Osteocyte (in vitro differentiated cells): Measurements from ENCODE around the gene STARD13. TPM values are rescaled to one million over a fixed set of nuclear protein-coding genes. Genes with fewer than 3 reads are reported as not detected.
A peak's percentile ranks its signal among the peaks of the same experiment; 100 is the strongest.

Experiments used
- DNase-seq: peaks from one replicate; pipeline ENCODE4 v3.0.0; 2021; ENCODE audit warnings: mixed read lengths; ENCODE audit not compliant: unreplicated experiment; ENCODE audit errors: extremely low spot score
- H3K27ac Mint-ChIP-seq: one replicate; pipeline ENCODE4 v1.8.0; 2021; ENCODE audit warnings: mild to moderate bottlenecking, mixed read lengths; ENCODE audit not compliant: unreplicated experiment
- H3K27me3 Mint-ChIP-seq: one replicate; pipeline ENCODE4 v1.8.0; 2021; ENCODE audit warnings: mixed read lengths; ENCODE audit not compliant: unreplicated experiment
- H3K36me3 Mint-ChIP-seq: one replicate; pipeline ENCODE4 v1.8.0; 2021; ENCODE audit warnings: mixed read lengths; ENCODE audit not compliant: unreplicated experiment
- H3K4me1 Mint-ChIP-seq: one replicate; pipeline ENCODE4 v1.8.0; 2021; ENCODE audit warnings: mixed read lengths; ENCODE audit not compliant: unreplicated experiment
- H3K4me3 Mint-ChIP-seq: one replicate; pipeline ENCODE4 v1.8.0; 2021; ENCODE audit warnings: mild to moderate bottlenecking, moderate library complexity, mixed read lengths; ENCODE audit not compliant: unreplicated experiment
- H3K9me3 Mint-ChIP-seq: one replicate; pipeline ENCODE4 v1.8.0; 2021; ENCODE audit warnings: mixed read lengths; ENCODE audit not compliant: unreplicated experiment
- total RNA-seq: library from RNA; stranded (reverse); gene quantifications from 2 replicates; pipeline ENCODE4 v1.2.1, GENCODE V29; 2021
- TF ChIP-seq, protein P1 (sequence below): fragments of 200-600 bp; sonication (generic); IDR thresholded peaks from 2 replicates; pipeline ENCODE4 v1.5.0; 2021; ENCODE audit warnings: antibody characterized with exemption, mild to moderate bottlenecking, moderate library complexity

The STARD13 gene
- total RNA-seq, 1 donor from 2014 or later = 72.0 TPM

DNA sequence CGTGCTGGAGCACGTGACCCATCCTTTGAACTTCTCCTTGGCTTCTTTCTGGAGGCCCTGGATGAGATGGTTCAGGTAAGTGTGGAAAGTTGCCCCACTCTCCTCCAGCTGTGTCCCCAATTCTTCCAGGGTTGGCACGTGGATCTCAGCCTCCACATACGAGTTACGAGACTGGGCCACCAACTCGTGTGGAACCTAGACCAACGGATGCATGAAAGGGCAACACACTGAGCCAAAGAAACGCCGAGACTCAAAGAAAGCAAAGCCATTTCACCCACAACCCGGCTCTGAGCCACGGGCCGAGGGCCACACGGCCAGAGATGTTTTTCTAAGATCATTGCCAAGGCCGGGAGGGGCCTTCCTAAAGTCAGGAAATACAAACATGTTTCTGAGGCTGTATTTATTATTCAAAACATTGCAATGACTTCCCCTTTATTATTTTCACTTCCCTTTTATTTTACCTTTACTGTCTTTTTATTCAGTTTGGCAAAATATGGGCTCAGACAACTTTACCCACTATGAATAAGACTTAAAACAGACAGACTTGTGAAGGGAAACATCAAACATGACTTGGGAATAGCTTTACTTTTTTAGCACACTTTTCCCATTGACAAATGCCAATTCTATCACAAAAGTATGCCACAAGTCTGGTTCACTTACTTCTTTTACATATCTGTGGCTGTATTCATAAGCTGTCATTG, 174.7 kb downstream of the STARD13 start:
- TF ChIP-seq, protein P1, sequence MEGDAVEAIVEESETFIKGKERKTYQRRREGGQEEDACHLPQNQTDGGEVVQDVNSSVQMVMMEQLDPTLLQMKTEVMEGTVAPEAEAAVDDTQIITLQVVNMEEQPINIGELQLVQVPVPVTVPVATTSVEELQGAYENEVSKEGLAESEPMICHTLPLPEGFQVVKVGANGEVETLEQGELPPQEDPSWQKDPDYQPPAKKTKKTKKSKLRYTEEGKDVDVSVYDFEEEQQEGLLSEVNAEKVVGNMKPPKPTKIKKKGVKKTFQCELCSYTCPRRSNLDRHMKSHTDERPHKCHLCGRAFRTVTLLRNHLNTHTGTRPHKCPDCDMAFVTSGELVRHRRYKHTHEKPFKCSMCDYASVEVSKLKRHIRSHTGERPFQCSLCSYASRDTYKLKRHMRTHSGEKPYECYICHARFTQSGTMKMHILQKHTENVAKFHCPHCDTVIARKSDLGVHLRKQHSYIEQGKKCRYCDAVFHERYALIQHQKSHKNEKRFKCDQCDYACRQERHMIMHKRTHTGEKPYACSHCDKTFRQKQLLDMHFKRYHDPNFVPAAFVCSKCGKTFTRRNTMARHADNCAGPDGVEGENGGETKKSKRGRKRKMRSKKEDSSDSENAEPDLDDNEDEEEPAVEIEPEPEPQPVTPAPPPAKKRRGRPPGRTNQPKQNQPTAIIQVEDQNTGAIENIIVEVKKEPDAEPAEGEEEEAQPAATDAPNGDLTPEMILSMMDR = no peak
- H3K36me3 Mint-ChIP-seq = peaks cover 75% of the 10 kb centered on the region
- peak overlapping the region; percentile 83 for H3K27ac Mint-ChIP-seq

DNA sequence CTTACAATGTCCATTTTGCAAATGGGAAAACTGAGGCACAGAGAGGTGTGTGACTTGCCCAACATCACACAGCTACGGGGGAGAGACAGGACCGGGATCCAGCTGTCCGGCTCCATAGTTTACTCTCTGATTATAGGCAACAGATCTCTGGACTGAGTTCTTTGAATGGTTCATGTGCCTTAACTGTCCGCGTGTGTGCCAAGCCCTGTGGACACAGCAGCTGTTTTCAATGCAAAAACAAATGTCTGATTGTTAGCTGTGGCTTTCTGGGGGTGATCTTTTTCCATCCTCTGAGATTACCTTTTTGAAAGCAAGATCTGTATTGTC, 175.2 kb downstream of the STARD13 start:
- no peak overlapping the region for H3K4me3 Mint-ChIP-seq
- no peaks in the 10 kb centered on the region for H3K9me3 Mint-ChIP-seq
- peaks cover 43% of the 10 kb centered on the region for H3K4me1 Mint-ChIP-seq
- no peaks in the 10 kb centered on the region for H3K27me3 Mint-ChIP-seq
- H3K27ac Mint-ChIP-seq = peak overlapping the region; percentile 83
- no peak for DNase-seq
- TF ChIP-seq, protein P1 = no peak
- H3K36me3 Mint-ChIP-seq = peaks cover 75% of the 10 kb centered on the region

More for the DNA sequence above, 174.7 kb downstream of the STARD13 start:
- DNase-seq = no peak
- H3K4me3 Mint-ChIP-seq = no peak overlapping the region
- H3K4me1 Mint-ChIP-seq = peaks cover 47% of the 10 kb centered on the region
- H3K27me3 Mint-ChIP-seq = no peaks in the 10 kb centered on the region
- no peaks in the 10 kb centered on the region for H3K9me3 Mint-ChIP-seq

DNA sequence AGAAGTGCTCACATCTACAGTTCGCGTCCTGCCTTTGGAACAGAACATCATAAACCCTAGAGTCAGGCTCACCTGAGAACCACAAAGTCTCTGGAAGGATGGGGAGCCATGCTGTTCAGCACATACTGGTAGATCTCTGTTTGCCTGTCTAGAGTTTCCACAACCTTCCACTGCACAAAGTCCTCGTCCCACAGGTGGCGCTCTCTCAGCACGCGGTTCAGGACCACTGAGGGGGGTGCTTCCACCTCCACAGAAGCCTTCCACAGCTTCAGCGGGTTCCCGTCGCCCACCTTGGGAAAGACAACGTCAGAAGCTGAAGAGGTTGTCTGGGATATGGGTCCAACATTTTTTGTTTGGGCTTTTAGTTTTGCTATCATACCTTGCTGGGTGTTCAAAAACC, 175.8 kb downstream of the STARD13 start:
- Mint-ChIP-seq H3K4me1 (peaks cover 43% of the 10 kb centered on the region), H3K4me3 (no peak overlapping the region), H3K27ac (peak overlapping the region; percentile 47), H3K9me3 (no peaks in the 10 kb centered on the region), H3K27me3 (no peaks in the 10 kb centered on the region), H3K36me3 (peaks cover 74% of the 10 kb centered on the region)
- TF ChIP-seq, protein P1 = peak; percentile 30
- DNase-seq = no peak

DNA sequence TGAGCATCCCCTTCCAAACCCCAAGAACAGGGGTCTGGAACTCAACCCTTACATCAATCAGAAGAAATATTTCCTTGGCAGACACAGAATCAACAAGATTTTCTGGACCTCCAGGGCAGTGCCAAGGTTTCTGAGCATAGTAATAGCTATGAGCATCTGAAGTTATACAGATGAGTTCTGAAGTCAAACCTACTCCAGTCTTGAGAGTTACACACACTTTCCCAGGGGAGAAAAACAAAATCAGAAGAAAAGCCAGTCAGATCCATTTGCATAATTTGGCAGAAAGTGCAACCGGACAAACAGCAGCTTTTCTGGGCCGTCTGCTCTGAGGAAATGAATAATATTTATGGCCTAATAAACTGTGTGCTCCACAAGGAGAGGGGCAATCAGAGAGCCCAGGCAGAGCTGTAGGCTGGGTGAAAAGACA, 176.3 kb downstream of the STARD13 start:
- Mint-ChIP-seq H3K27ac (peak overlapping the region; percentile 47), H3K36me3 (peaks cover 73% of the 10 kb centered on the region), H3K4me3 (no peak overlapping the region), H3K9me3 (no peaks in the 10 kb centered on the region), H3K27me3 (no peaks in the 10 kb centered on the region), H3K4me1 (peaks cover 42% of the 10 kb centered on the region)
- no peak for DNase-seq
- TF ChIP-seq, protein P1 = no peak

DNA sequence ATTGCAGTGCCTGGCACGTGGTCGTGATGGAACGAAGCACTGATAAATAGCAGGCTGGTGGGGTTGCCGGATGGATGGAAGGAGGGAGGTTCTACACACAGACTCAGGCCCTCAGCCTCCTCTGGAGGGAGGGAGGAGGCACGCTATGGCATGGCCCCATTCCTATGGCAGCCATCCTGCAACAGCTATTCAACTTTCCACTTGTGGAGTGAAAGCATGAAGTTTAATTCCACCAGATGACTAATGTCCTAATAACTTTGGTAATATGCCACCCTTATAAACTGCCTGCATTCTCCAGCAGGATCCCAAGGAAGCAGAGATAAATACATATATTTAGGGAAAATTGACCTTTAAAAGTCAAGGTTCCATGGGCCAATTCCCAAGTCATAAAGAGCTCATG, 176.9 kb downstream of the STARD13 start:
- Mint-ChIP-seq H3K9me3 (no peaks in the 10 kb centered on the region), H3K36me3 (peaks cover 75% of the 10 kb centered on the region), H3K4me3 (no peak overlapping the region), H3K27me3 (no peaks in the 10 kb centered on the region), H3K27ac (no peak overlapping the region), H3K4me1 (peaks cover 39% of the 10 kb centered on the region)
- TF ChIP-seq, protein P1 = no peak
- DNase-seq = no peak
